K562 (cell line): ENCODE measurements around the gene FUT4. TPM values are rescaled to one million over a fixed set of nuclear protein-coding genes. Genes with fewer than 3 reads are reported as not detected.

ENCODE experiments used
- ATAC-seq: fragments of 200-7000 bp; cut with Tn5 transposase; 3 replicates; pipeline ENCODE4 v1.9.1; 2020; ENCODE audit warnings: moderate library complexity
- BruUV-seq: library from RNA; stranded (reverse); fragments of 400-500 nt; replicated peaks from 2 replicates; lab custom pipeline; 2021; lab: Mats Ljungman, UMichigan
- CTCF ChIA-PET: fragments of 300-600 bp; formaldehyde crosslinking; extraction: SDS; loops from one replicate; lab custom pipeline; 2021; ENCODE audit warnings: low intra/inter-chr PET ratio; lab: Yijun Ruan, JAX
- POLR2A ChIA-PET: fragments of 300-600, 350-650 bp; sonication (Branson Sonifier 250); formaldehyde crosslinking; extraction: SDS; loops from one replicate; lab custom pipeline; 2021; ENCODE audit warnings: antibody characterized with exemption, inconsistent platforms; lab: Yijun Ruan, JAX
- DNase-seq, 4 experiments: peaks; one replicate each; pipeline versions ENCODE4 v3.0.0 to v3.0.0-alpha.2; 2011 to 2018; ENCODE audit warnings: low spot score in 3 of 4, mixed read lengths in 3 of 4; ENCODE audit errors: extremely low read depth in 1 of 4
- FAIRE-seq: peaks from 2 replicates; lab custom pipeline; 2011; peaks lifted over from hg19 to GRCh38; lab: Jason Lieb, UNC
- H2AFZ ChIP-seq: 2 replicates; pipeline ENCODE4 v1.6.0; 2011; ENCODE audit warnings: low read depth, low read length, control low read depth, inconsistent platforms
- H3K27ac ChIP-seq: fragments of 200-600 bp; 3 replicates; pipeline ENCODE4 v1.8.0; 2011; ENCODE audit warnings: low read depth, mild to moderate bottlenecking, control low read depth, inconsistent platforms, low read length, moderate library complexity, mixed read lengths; ENCODE audit errors: extremely low read depth
- H3K27me3 ChIP-seq, 2 experiments: fragments of 300-600 bp in 1 of 2; 2 replicates in 1 of 2; 3 replicates in 1 of 2; pipeline versions ENCODE4 v1.6.0 to v1.8.0; 2011; ENCODE audit warnings: inconsistent platforms in 2 of 2, low read length in 2 of 2, mild to moderate bottlenecking in 1 of 2, mixed read lengths in 1 of 2, moderate library complexity in 1 of 2; ENCODE audit not compliant: control insufficient read depth in 2 of 2, insufficient read depth in 2 of 2
- H3K36me3 ChIP-seq: fragments of 300-600 bp; 3 replicates; pipeline ENCODE4 v1.8.0; 2011; ENCODE audit warnings: mild to moderate bottlenecking, low read length, inconsistent platforms; ENCODE audit not compliant: control insufficient read depth, insufficient read depth
- H3K4me1 ChIP-seq, 2 experiments: fragments of 200-600 bp in 1 of 2; replicated peaks in 1 of 2; 2 replicates in 1 of 2; 3 replicates in 1 of 2; pipeline versions ENCODE4 v1.5.1 to v1.8.0; 2011; ENCODE audit warnings: inconsistent platforms in 2 of 2, low read length in 2 of 2, mild to moderate bottlenecking in 1 of 2, mixed read lengths in 1 of 2, moderate library complexity in 1 of 2; ENCODE audit not compliant: control insufficient read depth in 2 of 2, insufficient read depth in 2 of 2
- H3K4me2 ChIP-seq: 2 replicates; pipeline ENCODE4 v1.6.1; 2011; ENCODE audit warnings: low read length, control low read depth, inconsistent platforms, mixed read lengths; ENCODE audit not compliant: insufficient read depth
- H3K4me3 ChIP-seq: fragments of 200-600 bp; sonication (generic), shearing (Covaris generic); 2 replicates; pipeline ENCODE4 v1.5.1; 2016; ENCODE audit warnings: control low read depth, inconsistent platforms
- H3K79me2 ChIP-seq: fragments of 200-600 bp; 3 replicates; pipeline ENCODE4 v1.8.0; 2011; ENCODE audit warnings: low read length, inconsistent platforms; ENCODE audit not compliant: control insufficient read depth, insufficient read depth
- H3K9ac ChIP-seq, 2 experiments: 2 replicates each; pipeline versions ENCODE4 v1.6.0 to v1.6.1; 2011; ENCODE audit warnings: low read depth in 2 of 2, low read length in 2 of 2, control low read depth in 1 of 2, inconsistent platforms in 1 of 2, mild to moderate bottlenecking in 1 of 2, mixed read lengths in 1 of 2; ENCODE audit not compliant: insufficient read depth in 1 of 2
- H3K9me1 ChIP-seq: one replicate; pipeline ENCODE4 v1.6.0; 2011; ENCODE audit warnings: inconsistent platforms, mild to moderate bottlenecking, low read length, moderate library complexity; ENCODE audit not compliant: control insufficient read depth, insufficient read depth
- H3K9me3 ChIP-seq: replicated peaks from 2 replicates; pipeline ENCODE4 v1.5.1; 2011; ENCODE audit warnings: low read depth, low read length, inconsistent platforms; ENCODE audit not compliant: control insufficient read depth, insufficient read depth
- H4K20me1 ChIP-seq: replicated peaks from 2 replicates; pipeline ENCODE4 v1.6.1; 2011; ENCODE audit warnings: low read length, inconsistent platforms, mixed read lengths; ENCODE audit not compliant: control insufficient read depth, insufficient read depth
- GTF2B ChIP-seq: IDR thresholded peaks from 2 replicates; pipeline ENCODE4 v1.6.1; 2011; ENCODE audit not compliant: insufficient read length; ENCODE audit errors: extremely low read depth
- GTF2E2 ChIP-seq: fragments of 200-800 bp; sonication (Bioruptor generic); IDR thresholded peaks from 2 replicates; pipeline ENCODE4 v1.6.1; 2016; ENCODE audit warnings: missing genetic modification characterization, missing compliant biosample characterization
- NFXL1 ChIP-seq: fragments of 450-650 bp; formaldehyde crosslinking; IDR thresholded peaks from 2 replicates; pipeline ENCODE4 v1.4.0; 2021; ENCODE audit warnings: mild to moderate bottlenecking
- RBM25 ChIP-seq: fragments of 200-400 bp; formaldehyde crosslinking; IDR thresholded peaks from 2 replicates; pipeline ENCODE4 v1.6.1; 2018; ENCODE audit warnings: low read length, low read depth, moderate library complexity; ENCODE audit not compliant: severe bottlenecking
- WGBS: fragments of 100-300 bp; shearing (Covaris generic); methylation state at CpG from one replicate; pipeline ENCODE4 v1.1.6; 2016; ENCODE audit warnings: low coverage, mixed read lengths; ENCODE audit not compliant: insufficient coverage; ENCODE audit errors: missing lambda C conversion rate; 5-methylcytosine and 5-hydroxymethylcytosine counted together
- in situ Hi-C: fragments of 300-500 bp; cut with MboI; formaldehyde crosslinking; loops from 4 replicates; pipeline ENCODE4 v1.15.0; 2018; ENCODE audit warnings: inconsistent platforms, mixed read lengths
- intact Hi-C: fragments of 100-400 bp; cut with micrococcal nuclease; formaldehyde crosslinking; loops from 2 replicates; pipeline ENCODE4 v1.14.2; 2022
- polyA plus RNA-seq, 8 experiments: library from polyadenylated mRNA; depleted of rRNA in 4 of 8; stranded (reverse) in 5 of 8; unstranded in 3 of 8; fragments of >200 nt; fragmentation: Nextera tagmentation in 2 of 8; fragmentation: Illumina TruSeq in 1 of 8; extraction: Ambion mirVana in 2 of 8; extraction: Trizol in 1 of 8; gene quantifications; 2 replicates each; pipeline versions ENCODE4 v1.2.1 to v1.2.3, GENCODE V29; 2011 to 2014; ENCODE audit warnings: inconsistent platforms in 1 of 8, missing spikeins in 1 of 8
- total RNA-seq, 7 experiments: library from RNA; depleted of rRNA in 6 of 7; stranded (reverse); fragments of >200 nt in 6 of 7; fragmentation: Illumina TruSeq in 2 of 7; extraction: Trizol in 2 of 7; gene quantifications; 2 replicates each; pipeline versions ENCODE4 v1.2.1 to v1.2.3, GENCODE V29; 2011 to 2021; ENCODE audit warnings: low replicate concordance in 1 of 7
- TF ChIP-seq, protein P1 (sequence below): fragments of 450-650 bp; conservative IDR thresholded peaks from 2 replicates; pipeline ENCODE4 v1.6.1; 2016; ENCODE audit warnings: missing genetic modification characterization, low read depth, mild to moderate bottlenecking, control low read depth, missing compliant biosample characterization

FUT4 gene
- total and polyA plus RNA-seq, 9 of the 15 experiments (the other 6 are each of a cell fraction or from before 2014, with no cell fraction given): 1.1 to 8.9 (median 5.5) TPM

- H3K9me1 ChIP-seq: no peaks in the 10 kb centered on the region
- WGBS: 15% methylated on average over 2 of the region's 2 CpGs
- H4K20me1 ChIP-seq: no peaks in the 10 kb centered on the region
- H2AFZ ChIP-seq: no peak overlapping the region
- H3K4me2 ChIP-seq: no peak overlapping the region
- TF ChIP-seq RBM25: no peak
- no peak for TF ChIP-seq NFXL1 (CRISPR knock-in tag)
- TF ChIP-seq, protein P1, sequence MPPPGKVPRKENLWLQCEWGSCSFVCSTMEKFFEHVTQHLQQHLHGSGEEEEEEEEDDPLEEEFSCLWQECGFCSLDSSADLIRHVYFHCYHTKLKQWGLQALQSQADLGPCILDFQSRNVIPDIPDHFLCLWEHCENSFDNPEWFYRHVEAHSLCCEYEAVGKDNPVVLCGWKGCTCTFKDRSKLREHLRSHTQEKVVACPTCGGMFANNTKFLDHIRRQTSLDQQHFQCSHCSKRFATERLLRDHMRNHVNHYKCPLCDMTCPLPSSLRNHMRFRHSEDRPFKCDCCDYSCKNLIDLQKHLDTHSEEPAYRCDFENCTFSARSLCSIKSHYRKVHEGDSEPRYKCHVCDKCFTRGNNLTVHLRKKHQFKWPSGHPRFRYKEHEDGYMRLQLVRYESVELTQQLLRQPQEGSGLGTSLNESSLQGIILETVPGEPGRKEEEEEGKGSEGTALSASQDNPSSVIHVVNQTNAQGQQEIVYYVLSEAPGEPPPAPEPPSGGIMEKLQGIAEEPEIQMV: no peak
- no peak for TF ChIP-seq GTF2E2 (tag)
- TF ChIP-seq GTF2B: no peak
- peaks cover 12% of the 10 kb centered on the region; the same call in 2 of the 3 replicates for H3K36me3 ChIP-seq
- no peak for ATAC-seq
- in situ Hi-C loops (no loop called here), intact Hi-C loops (no loop called here)
- no peaks in the 10 kb centered on the region for H3K9me3 ChIP-seq
- H3K27ac ChIP-seq: no peak overlapping the region
- FAIRE-seq: no peak
- H3K27me3 ChIP-seq: no peaks in the 10 kb centered on the region; a peak in 1 of 5 replicates
- no peak overlapping the region for H3K4me3 ChIP-seq
- POLR2A ChIA-PET: interaction anchor here (0.6 to 1.4 kb wide), 2 partner anchors 98 to 180 kb away, joined by 3 to 5 read pairs; partner anchors contain the start of gene AMOTL1
- no peaks in the 10 kb centered on the region for H3K79me2 ChIP-seq
- CTCF ChIA-PET: no interaction called here
- no peaks in the 10 kb centered on the region for H3K4me1 ChIP-seq
- no peak for DNase-seq
- no TSS peak for BruUV-seq
- no peak overlapping the region for H3K9ac ChIP-seq
Observed at GRCh38 chr11:94588366-94588942, 44.7 kb downstream of the FUT4 start.
